Prostate gland (tissue), 2 donors: Measurements from ENCODE around the gene CATSPERD. TPM values are rescaled to one million over a fixed set of nuclear protein-coding genes. Genes with fewer than 3 reads are reported as not detected.

ENCODE experiments used
- DNase-seq: peaks from one replicate; pipeline ENCODE4 v3.0.0-alpha.2; 2019; ENCODE audit warnings: low spot score
- H3K27ac ChIP-seq, 2 donors: fragments of 200-600 bp; sonication (generic); 2 replicates each; pipeline ENCODE4 v1.5.1; 2017 to 2019
- H3K27me3 ChIP-seq: fragments of 200-600 bp; sonication (generic); replicated peaks from 2 replicates; pipeline ENCODE4 v1.5.1; 2019; ENCODE audit not compliant: insufficient read depth
- H3K36me3 ChIP-seq, 2 donors: fragments of 200-600 bp; sonication (generic); 1 replicate in 1 of 2; 2 replicates in 1 of 2; pipeline versions ENCODE4 v1.5.1 to v1.8.1; 2017 to 2019
- H3K4me1 ChIP-seq: fragments of 200-600 bp; sonication (generic); replicated peaks from 2 replicates; pipeline ENCODE4 v1.5.1; 2019
- H3K4me3 ChIP-seq, 2 donors: fragments of 200-600 bp; sonication (generic); 2 replicates each; pipeline ENCODE4 v1.5.1; 2017 to 2019
- H3K9me3 ChIP-seq: fragments of 200-600 bp; sonication (generic); 2 replicates; pipeline ENCODE4 v1.5.1; 2017
- CTCF ChIP-seq, 4 experiments: fragments of 200-600 bp in 2 of 4; fragments of 450-650 bp in 2 of 4; sonication (generic) in 2 of 4; IDR thresholded peaks; 1 replicate in 3 of 4; 2 replicates in 1 of 4; pipeline ENCODE4 v1.5.1; 2016 to 2019; ENCODE audit warnings: antibody characterized with exemption in 4 of 4, mild to moderate bottlenecking in 2 of 4, moderate library complexity in 2 of 4
- POLR2A ChIP-seq: fragments of 450-650 bp; IDR thresholded peaks from one replicate; pipeline ENCODE4 v1.6.1; 2016; ENCODE audit warnings: antibody characterized with exemption, mild to moderate bottlenecking
- POLR2AphosphoS5 ChIP-seq: sonication (generic); formaldehyde crosslinking; IDR thresholded peaks from one replicate; pipeline ENCODE4 v1.6.1; 2017; ENCODE audit warnings: antibody characterized with exemption
- WGBS: methylation state at CpG from one replicate; pipeline ENCODE4 v1.1.5; 2018; 5-methylcytosine and 5-hydroxymethylcytosine counted together
- intact Hi-C: fragments of 100-400 bp; cut with DNase I; formaldehyde crosslinking; loops from one replicate; pipeline ENCODE4 v1.14.2; 2022
- total RNA-seq, 2 donors: library from RNA; depleted of rRNA; stranded (reverse); fragments of >200 nt; gene quantifications; one replicate each; pipeline ENCODE4 v1.1.0, GENCODE V29; 2016

Gene CATSPERD
- total RNA-seq, 2 donors from 2014 or later, result 1.4 TPM; not detected in 1

DNA sequence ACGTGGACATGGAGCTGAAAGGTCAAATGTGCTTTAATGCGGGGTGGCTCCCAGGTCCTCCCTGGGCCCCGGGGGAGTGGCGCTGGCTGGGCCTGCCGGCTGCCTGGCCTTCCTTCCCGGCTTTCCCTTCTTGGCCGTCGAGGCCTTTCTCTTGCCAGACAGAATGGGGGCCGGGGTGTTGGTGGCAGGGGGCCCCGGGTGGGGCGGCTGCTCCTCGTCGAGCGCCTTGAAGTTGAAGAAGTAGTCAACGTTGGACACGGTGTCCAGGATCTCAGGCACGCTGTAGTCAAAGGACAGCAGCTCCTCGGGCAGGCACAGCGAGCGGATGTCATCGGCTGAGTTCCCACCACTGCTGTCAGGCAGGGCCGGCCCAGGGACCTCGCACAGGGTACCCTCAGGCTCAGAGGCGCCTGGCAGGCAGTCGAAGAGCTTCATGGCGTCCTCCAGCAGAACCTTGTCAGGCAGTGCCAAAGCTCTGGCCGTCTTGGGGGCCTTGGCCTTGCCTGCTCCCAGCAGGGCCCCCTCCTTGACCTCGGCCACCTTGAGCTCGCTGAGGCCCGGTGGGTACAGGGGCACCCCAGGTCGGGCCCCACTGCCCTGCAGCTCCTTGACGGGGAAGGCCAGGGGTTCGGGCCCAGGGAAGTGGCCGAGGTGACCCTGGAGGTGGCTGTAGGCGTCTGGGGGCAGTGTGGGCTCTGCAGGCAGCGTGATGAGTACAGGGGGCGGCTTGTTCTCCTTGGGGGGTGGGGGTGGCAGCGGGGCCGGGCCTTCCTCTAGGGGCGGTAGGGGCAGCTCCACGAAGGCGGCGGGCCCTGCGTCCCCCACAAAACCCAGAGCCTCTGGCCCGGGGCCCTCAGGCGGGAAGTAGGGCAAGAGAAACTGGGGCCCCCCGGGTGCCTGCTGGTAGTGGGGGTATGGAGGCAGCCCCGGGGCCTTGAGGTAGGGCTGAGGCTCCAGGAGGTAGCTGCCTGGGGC lies 62.8 kb downstream of the CATSPERD start:
- H3K27me3 ChIP-seq, result no peaks in the 10 kb centered on the region
- no peak for TF ChIP-seq POLR2AphosphoS5
- TF ChIP-seq CTCF (IDR thresholded peaks at IDR 0.05), result no peak
- no peak for TF ChIP-seq POLR2A
- H3K36me3 ChIP-seq, result peaks cover 10 to 28% of the 10 kb centered on the region in 2 donors
- intact Hi-C loops, result no loop called here
- no peak overlapping the region for H3K4me3 ChIP-seq
- H3K9me3 ChIP-seq, result no peaks in the 10 kb centered on the region
- H3K4me1 ChIP-seq, result no peaks in the 10 kb centered on the region
- DNase-seq, result no peak
- 82% methylated on average over 37 of the region's 48 CpGs for WGBS
- H3K27ac ChIP-seq, result no peak overlapping the region

- intact Hi-C loops, result no loop called here
- Histone ChIP-seq H3K36me3 (peaks cover 10 to 43% of the 10 kb centered on the region in 2 donors), H3K27ac (no peak within 1 kb of the TSS), H3K9me3 (no peaks in the 10 kb centered on the region), H3K27me3 (no peaks in the 10 kb centered on the region), H3K4me1 (no peaks in the 10 kb centered on the region), H3K4me3 (no peak within 1 kb of the TSS)
- TF ChIP-seq POLR2AphosphoS5 (no peak), CTCF (IDR thresholded peaks at IDR 0.05) (no peak), POLR2A (no peak)
- WGBS, result 86% methylated on average over 15 of the region's 15 CpGs
- DNase-seq, result no peak
Measured at GRCh38 chr19:5784581-5785147, 64.2 kb downstream of the CATSPERD start, which contains the start of gene PRR22. TSS of gene PRR22 (minus strand) at chr19:5784746. CDS start at chr19:5784660, 86 bp downstream.

DNA sequence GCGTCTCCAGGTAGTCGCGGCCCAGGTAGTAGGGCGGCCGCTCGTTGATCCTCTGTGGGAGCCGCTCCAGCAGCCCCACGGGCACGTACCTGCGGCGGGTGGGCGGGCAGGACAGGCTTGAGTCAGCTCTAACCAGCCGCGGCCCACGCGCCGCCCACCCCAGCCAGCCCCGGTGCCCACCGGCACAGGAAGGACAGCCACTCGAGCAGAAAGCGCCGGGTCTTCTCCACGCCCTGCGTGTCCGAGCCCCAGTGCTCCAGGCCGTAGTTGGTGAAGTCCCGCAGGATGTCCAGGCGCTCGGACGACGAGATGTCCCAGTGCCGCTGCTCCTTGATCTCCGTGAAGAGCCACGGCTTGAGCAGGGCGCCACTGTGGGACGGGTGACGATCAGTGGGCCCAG lies 65.0 kb downstream of the CATSPERD start:
- Histone ChIP-seq H3K27me3 (no peaks in the 10 kb centered on the region), H3K4me1 (no peaks in the 10 kb centered on the region), H3K4me3 (no peak overlapping the region), H3K27ac (no peak overlapping the region), H3K36me3 (peaks cover 10 to 45% of the 10 kb centered on the region in 2 donors), H3K9me3 (no peaks in the 10 kb centered on the region)
- 91% methylated on average over 37 of the region's 37 CpGs for whole genome bisulfite sequencing
- intact Hi-C loops, result no loop called here
- DNase-seq, result no peak
- TF ChIP-seq CTCF (IDR thresholded peaks at IDR 0.05) (no peak), POLR2A (no peak), POLR2AphosphoS5 (no peak)

GRCh38 chr19:5786593-5787408 lies 66.4 kb downstream of the CATSPERD start:
- Histone ChIP-seq H3K27ac (no peak overlapping the region), H3K4me1 (no peaks in the 10 kb centered on the region), H3K9me3 (no peaks in the 10 kb centered on the region), H3K4me3 (no peak overlapping the region), H3K27me3 (no peaks in the 10 kb centered on the region), H3K36me3 (peaks cover 10 to 45% of the 10 kb centered on the region in 2 donors)
- TF ChIP-seq CTCF (IDR thresholded peaks at IDR 0.05) (no peak), POLR2A (no peak), POLR2AphosphoS5 (no peak)
- WGBS, result 85% methylated on average over 44 of the region's 44 CpGs
- intact Hi-C loops, result no loop called here
- DNase-seq, result no peak
